K562 (cell line): ENCODE results near the gene CD55. TPM values are rescaled to one million over a fixed set of nuclear protein-coding genes. Genes with fewer than 3 reads are reported as not detected.

Experiments used
- ATAC-seq: fragments of 200-7000 bp; cut with Tn5 transposase; 3 replicates; pipeline ENCODE4 v1.9.1; 2020; ENCODE audit warnings: moderate library complexity
- BruUV-seq: library from RNA; stranded (reverse); fragments of 400-500 nt; replicated peaks from 2 replicates; lab custom pipeline; 2021; lab: Mats Ljungman, UMichigan
- CTCF ChIA-PET: fragments of 300-600 bp; formaldehyde crosslinking; extraction: SDS; loops from one replicate; lab custom pipeline; 2021; ENCODE audit warnings: low intra/inter-chr PET ratio; lab: Yijun Ruan, JAX
- POLR2A ChIA-PET: fragments of 300-600, 350-650 bp; sonication (Branson Sonifier 250); formaldehyde crosslinking; extraction: SDS; loops from one replicate; lab custom pipeline; 2021; ENCODE audit warnings: antibody characterized with exemption, inconsistent platforms; lab: Yijun Ruan, JAX
- DNase-seq, 4 experiments: peaks; one replicate each; pipeline versions ENCODE4 v3.0.0 to v3.0.0-alpha.2; 2011 to 2018; ENCODE audit warnings: low spot score in 3 of 4, mixed read lengths in 3 of 4; ENCODE audit errors: extremely low read depth in 1 of 4
- FAIRE-seq: peaks from 2 replicates; lab custom pipeline; 2011; peaks lifted over from hg19 to GRCh38; lab: Jason Lieb, UNC
- H2AFZ ChIP-seq: 2 replicates; pipeline ENCODE4 v1.6.0; 2011; ENCODE audit warnings: low read depth, low read length, control low read depth, inconsistent platforms
- H3K27ac ChIP-seq: fragments of 200-600 bp; 3 replicates; pipeline ENCODE4 v1.8.0; 2011; ENCODE audit warnings: low read depth, mild to moderate bottlenecking, control low read depth, inconsistent platforms, low read length, moderate library complexity, mixed read lengths; ENCODE audit errors: extremely low read depth
- H3K27me3 ChIP-seq, 2 experiments: fragments of 300-600 bp in 1 of 2; 2 replicates in 1 of 2; 3 replicates in 1 of 2; pipeline versions ENCODE4 v1.6.0 to v1.8.0; 2011; ENCODE audit warnings: inconsistent platforms in 2 of 2, low read length in 2 of 2, mild to moderate bottlenecking in 1 of 2, mixed read lengths in 1 of 2, moderate library complexity in 1 of 2; ENCODE audit not compliant: control insufficient read depth in 2 of 2, insufficient read depth in 2 of 2
- H3K36me3 ChIP-seq: fragments of 300-600 bp; 3 replicates; pipeline ENCODE4 v1.8.0; 2011; ENCODE audit warnings: mild to moderate bottlenecking, low read length, inconsistent platforms; ENCODE audit not compliant: control insufficient read depth, insufficient read depth
- H3K4me1 ChIP-seq, 2 experiments: fragments of 200-600 bp in 1 of 2; replicated peaks in 1 of 2; 2 replicates in 1 of 2; 3 replicates in 1 of 2; pipeline versions ENCODE4 v1.5.1 to v1.8.0; 2011; ENCODE audit warnings: inconsistent platforms in 2 of 2, low read length in 2 of 2, mild to moderate bottlenecking in 1 of 2, mixed read lengths in 1 of 2, moderate library complexity in 1 of 2; ENCODE audit not compliant: control insufficient read depth in 2 of 2, insufficient read depth in 2 of 2
- H3K4me2 ChIP-seq: 2 replicates; pipeline ENCODE4 v1.6.1; 2011; ENCODE audit warnings: low read length, control low read depth, inconsistent platforms, mixed read lengths; ENCODE audit not compliant: insufficient read depth
- H3K4me3 ChIP-seq: fragments of 200-600 bp; sonication (generic), shearing (Covaris generic); 2 replicates; pipeline ENCODE4 v1.5.1; 2016; ENCODE audit warnings: control low read depth, inconsistent platforms
- H3K79me2 ChIP-seq: fragments of 200-600 bp; 3 replicates; pipeline ENCODE4 v1.8.0; 2011; ENCODE audit warnings: low read length, inconsistent platforms; ENCODE audit not compliant: control insufficient read depth, insufficient read depth
- H3K9ac ChIP-seq, 2 experiments: 2 replicates each; pipeline versions ENCODE4 v1.6.0 to v1.6.1; 2011; ENCODE audit warnings: low read depth in 2 of 2, low read length in 2 of 2, control low read depth in 1 of 2, inconsistent platforms in 1 of 2, mild to moderate bottlenecking in 1 of 2, mixed read lengths in 1 of 2; ENCODE audit not compliant: insufficient read depth in 1 of 2
- H3K9me1 ChIP-seq: one replicate; pipeline ENCODE4 v1.6.0; 2011; ENCODE audit warnings: inconsistent platforms, mild to moderate bottlenecking, low read length, moderate library complexity; ENCODE audit not compliant: control insufficient read depth, insufficient read depth
- H3K9me3 ChIP-seq: replicated peaks from 2 replicates; pipeline ENCODE4 v1.5.1; 2011; ENCODE audit warnings: low read depth, low read length, inconsistent platforms; ENCODE audit not compliant: control insufficient read depth, insufficient read depth
- H4K20me1 ChIP-seq: replicated peaks from 2 replicates; pipeline ENCODE4 v1.6.1; 2011; ENCODE audit warnings: low read length, inconsistent platforms, mixed read lengths; ENCODE audit not compliant: control insufficient read depth, insufficient read depth
- HDAC2 ChIP-seq: fragments of 450-650 bp; IDR thresholded peaks from 2 replicates; pipeline ENCODE4 v1.6.1; 2016; ENCODE audit warnings: mild to moderate bottlenecking
- KDM1A ChIP-seq, 2 experiments: fragments of 450-650 bp; IDR thresholded peaks; 2 replicates each; pipeline ENCODE4 v1.6.1; 2016; ENCODE audit warnings: mild to moderate bottlenecking in 2 of 2
- MEIS2 ChIP-seq: fragments of 450-650 bp; IDR thresholded peaks from 2 replicates; pipeline ENCODE4 v1.6.1; 2014; ENCODE audit warnings: mild to moderate bottlenecking; ENCODE audit not compliant: partially characterized antibody
- PPARD ChIP-seq: fragments of 250-450 bp; sonication (Bioruptor Pico); IDR thresholded peaks from 2 replicates; pipeline ENCODE4 v1.8.0; 2022; ENCODE audit warnings: inconsistent platforms, mild to moderate bottlenecking, moderate library complexity
- PTRF ChIP-seq: fragments of 450-650 bp; IDR thresholded peaks from 2 replicates; pipeline ENCODE4 v1.6.1; 2016; ENCODE audit warnings: mild to moderate bottlenecking, missing genetic modification characterization, missing compliant biosample characterization
- RBM39 ChIP-seq: fragments of 200-400 bp; formaldehyde crosslinking; optimal IDR thresholded peaks from 2 replicates; pipeline ENCODE3; 2018; ENCODE audit warnings: low read depth, low read length
- SRSF3 ChIP-seq: fragments of 200-400 bp; formaldehyde crosslinking; IDR thresholded peaks from 2 replicates; pipeline ENCODE4 v1.6.1; 2016; ENCODE audit warnings: mild to moderate bottlenecking, low read length, moderate library complexity; ENCODE audit not compliant: insufficient read depth
- TCF3 ChIP-seq: sonication (generic); formaldehyde crosslinking; IDR thresholded peaks from 2 replicates; pipeline ENCODE4 v1.4.0; 2020; ENCODE audit warnings: mild to moderate bottlenecking, missing genetic modification reagents
- ZBTB5 ChIP-seq: fragments of 450-650 bp; IDR thresholded peaks from 2 replicates; pipeline ENCODE4 v1.6.1; 2017; ENCODE audit warnings: antibody characterized with exemption
- ZNF124 ChIP-seq: sonication (generic); formaldehyde crosslinking; IDR thresholded peaks from 2 replicates; pipeline ENCODE4 v1.8.1; 2022; ENCODE audit warnings: missing genetic modification reagents
- ZNF212 ChIP-seq: fragments of 450-650 bp; formaldehyde crosslinking; IDR thresholded peaks from 2 replicates; pipeline ENCODE4 v1.4.0; 2020; ENCODE audit warnings: mild to moderate bottlenecking
- ZNF384 ChIP-seq: IDR thresholded peaks from 2 replicates; pipeline ENCODE4 v1.6.1; 2012; ENCODE audit warnings: low read depth, low read length, improper control_type of control experiment
- ZNF436 ChIP-seq: fragments of 250-450, 450-650 bp; sonication (Bioruptor Pico); formaldehyde crosslinking; IDR thresholded peaks from 2 replicates; pipeline ENCODE4 v1.7.0; 2020; ENCODE audit warnings: mild to moderate bottlenecking
- ZNF764 ChIP-seq: fragments of 250-450 bp; sonication (Bioruptor Pico); IDR thresholded peaks from 2 replicates; pipeline ENCODE4 v1.4.0; 2020; ENCODE audit warnings: low read depth, mild to moderate bottlenecking, moderate library complexity
- WGBS: fragments of 100-300 bp; shearing (Covaris generic); methylation state at CpG from one replicate; pipeline ENCODE4 v1.1.6; 2016; ENCODE audit warnings: low coverage, mixed read lengths; ENCODE audit not compliant: insufficient coverage; ENCODE audit errors: missing lambda C conversion rate; 5-methylcytosine and 5-hydroxymethylcytosine counted together
- in situ Hi-C: fragments of 300-500 bp; cut with MboI; formaldehyde crosslinking; loops from 4 replicates; pipeline ENCODE4 v1.15.0; 2018; ENCODE audit warnings: inconsistent platforms, mixed read lengths
- intact Hi-C: fragments of 100-400 bp; cut with micrococcal nuclease; formaldehyde crosslinking; loops from 2 replicates; pipeline ENCODE4 v1.14.2; 2022
- polyA plus RNA-seq, 8 experiments: library from polyadenylated mRNA; depleted of rRNA in 4 of 8; stranded (reverse) in 5 of 8; unstranded in 3 of 8; fragments of >200 nt; fragmentation: Nextera tagmentation in 2 of 8; fragmentation: Illumina TruSeq in 1 of 8; extraction: Ambion mirVana in 2 of 8; extraction: Trizol in 1 of 8; gene quantifications; 2 replicates each; pipeline versions ENCODE4 v1.2.1 to v1.2.3, GENCODE V29; 2011 to 2014; ENCODE audit warnings: inconsistent platforms in 1 of 8, missing spikeins in 1 of 8
- total RNA-seq, 7 experiments: library from RNA; depleted of rRNA in 6 of 7; stranded (reverse); fragments of >200 nt in 6 of 7; fragmentation: Illumina TruSeq in 2 of 7; extraction: Trizol in 2 of 7; gene quantifications; 2 replicates each; pipeline versions ENCODE4 v1.2.1 to v1.2.3, GENCODE V29; 2011 to 2021; ENCODE audit warnings: low replicate concordance in 1 of 7
- TF ChIP-seq, protein P1 (sequence below): fragments of 450-650 bp; IDR thresholded peaks from 2 replicates; pipeline ENCODE4 v1.6.1; 2018; ENCODE audit not compliant: partially characterized antibody
- TF ChIP-seq, protein P2 (sequence below): fragments of 200-400 bp; formaldehyde crosslinking; IDR thresholded peaks from 2 replicates; pipeline ENCODE4 v1.6.1; 2017; ENCODE audit warnings: mild to moderate bottlenecking, low read depth, low read length, moderate library complexity

Gene CD55
- total and polyA plus RNA-seq, 9 of the 15 experiments (the other 6 are each of a cell fraction or from before 2014, with no cell fraction given) = 17.7 to 150 (median 97.0) TPM

DNA sequence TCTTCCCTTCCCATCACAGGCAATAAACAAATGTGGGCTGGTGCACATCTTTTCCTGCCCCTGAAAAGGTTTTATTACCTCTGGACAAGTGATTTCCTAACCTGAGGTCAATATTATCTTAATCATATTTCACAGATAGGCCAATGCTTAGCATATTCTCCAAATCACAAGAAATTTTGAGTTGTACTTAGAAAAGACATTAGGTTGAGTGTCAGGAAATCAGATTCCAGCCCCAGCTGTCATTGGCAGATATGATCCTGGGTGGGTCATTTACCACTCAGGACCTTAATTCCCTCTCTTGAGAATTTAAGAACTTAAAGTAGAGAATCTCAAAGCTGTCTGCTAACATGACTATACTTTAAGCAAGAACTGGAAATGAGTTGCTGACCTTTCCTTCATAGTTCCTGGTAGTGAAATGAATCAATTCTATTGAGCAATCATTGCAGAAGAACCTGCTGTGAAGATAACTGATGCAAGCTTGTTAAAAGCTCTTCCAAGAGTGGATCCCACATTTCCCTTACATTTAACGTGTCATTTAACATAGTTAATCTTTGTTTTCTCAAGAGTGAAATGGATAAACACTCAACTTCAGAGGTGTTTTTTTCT is 86.3 kb downstream of the CD55 start:
- no peak for FAIRE-seq
- no peaks in the 10 kb centered on the region for H3K9me1 ChIP-seq
- POLR2A ChIA-PET = interaction anchor here (1.1 kb wide), 1 partner anchor 8 kb away, joined by 3 read pairs; no protein-coding TSS in a partner anchor
- H3K36me3 ChIP-seq = no peaks in the 10 kb centered on the region
- intact Hi-C loops (loop anchor here (5.0 to 10.0 kb wide), 2 partner anchors 423 to 475 kb away; no protein-coding TSS in a partner anchor), in situ Hi-C loops (loop anchor here (5.0 kb wide), 1 partner anchor 320 kb away; the partner anchor contains the start of gene C4BPB)
- no peaks in the 10 kb centered on the region for H3K27me3 ChIP-seq
- no peaks in the 10 kb centered on the region for H4K20me1 ChIP-seq
- H3K79me2 ChIP-seq = no peaks in the 10 kb centered on the region
- peaks cover 0 to 7% of the 10 kb centered on the region in 2 experiments; a peak in 2 of 5 replicates for H3K4me1 ChIP-seq
- BruUV-seq = no TSS peak
- H3K9ac ChIP-seq = no peak overlapping the region
- no peak overlapping the region for H3K4me3 ChIP-seq
- no peak overlapping the region for H3K4me2 ChIP-seq
- ATAC-seq = no peak
- H3K9me3 ChIP-seq = no peaks in the 10 kb centered on the region
- DNase-seq = peak in 2 of 4 experiments; percentile 5 to 20
- WGBS = 0% methylated on average over 1 of the region's 1 CpG
- CTCF ChIA-PET = no interaction called here
- no peak overlapping the region for H2AFZ ChIP-seq
- H3K27ac ChIP-seq = no peak overlapping the region
- TF ChIP-seq ZNF124 (CRISPR knock-in tag) = no peak
- TF ChIP-seq SRSF3 = no peak
- TF ChIP-seq, protein P1, sequence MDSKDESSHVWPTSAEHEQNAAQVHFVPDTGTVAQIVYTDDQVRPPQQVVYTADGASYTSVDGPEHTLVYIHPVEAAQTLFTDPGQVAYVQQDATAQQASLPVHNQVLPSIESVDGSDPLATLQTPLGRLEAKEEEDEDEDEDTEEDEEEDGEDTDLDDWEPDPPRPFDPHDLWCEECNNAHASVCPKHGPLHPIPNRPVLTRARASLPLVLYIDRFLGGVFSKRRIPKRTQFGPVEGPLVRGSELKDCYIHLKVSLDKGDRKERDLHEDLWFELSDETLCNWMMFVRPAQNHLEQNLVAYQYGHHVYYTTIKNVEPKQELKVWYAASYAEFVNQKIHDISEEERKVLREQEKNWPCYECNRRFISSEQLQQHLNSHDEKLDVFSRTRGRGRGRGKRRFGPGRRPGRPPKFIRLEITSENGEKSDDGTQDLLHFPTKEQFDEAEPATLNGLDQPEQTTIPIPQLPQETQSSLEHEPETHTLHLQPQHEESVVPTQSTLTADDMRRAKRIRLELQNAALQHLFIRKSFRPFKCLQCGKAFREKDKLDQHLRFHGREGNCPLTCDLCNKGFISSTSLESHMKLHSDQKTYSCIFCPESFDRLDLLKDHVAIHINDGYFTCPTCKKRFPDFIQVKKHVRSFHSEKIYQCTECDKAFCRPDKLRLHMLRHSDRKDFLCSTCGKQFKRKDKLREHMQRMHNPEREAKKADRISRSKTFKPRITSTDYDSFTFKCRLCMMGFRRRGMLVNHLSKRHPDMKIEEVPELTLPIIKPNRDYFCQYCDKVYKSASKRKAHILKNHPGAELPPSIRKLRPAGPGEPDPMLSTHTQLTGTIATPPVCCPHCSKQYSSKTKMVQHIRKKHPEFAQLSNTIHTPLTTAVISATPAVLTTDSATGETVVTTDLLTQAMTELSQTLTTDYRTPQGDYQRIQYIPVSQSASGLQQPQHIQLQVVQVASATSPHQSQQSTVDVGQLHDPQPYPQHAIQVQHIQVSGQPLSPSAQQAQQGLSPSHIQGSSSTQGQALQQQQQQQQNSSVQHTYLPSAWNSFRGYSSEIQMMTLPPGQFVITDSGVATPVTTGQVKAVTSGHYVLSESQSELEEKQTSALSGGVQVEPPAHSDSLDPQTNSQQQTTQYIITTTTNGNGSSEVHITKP = no peak
- TF ChIP-seq, protein P2, sequence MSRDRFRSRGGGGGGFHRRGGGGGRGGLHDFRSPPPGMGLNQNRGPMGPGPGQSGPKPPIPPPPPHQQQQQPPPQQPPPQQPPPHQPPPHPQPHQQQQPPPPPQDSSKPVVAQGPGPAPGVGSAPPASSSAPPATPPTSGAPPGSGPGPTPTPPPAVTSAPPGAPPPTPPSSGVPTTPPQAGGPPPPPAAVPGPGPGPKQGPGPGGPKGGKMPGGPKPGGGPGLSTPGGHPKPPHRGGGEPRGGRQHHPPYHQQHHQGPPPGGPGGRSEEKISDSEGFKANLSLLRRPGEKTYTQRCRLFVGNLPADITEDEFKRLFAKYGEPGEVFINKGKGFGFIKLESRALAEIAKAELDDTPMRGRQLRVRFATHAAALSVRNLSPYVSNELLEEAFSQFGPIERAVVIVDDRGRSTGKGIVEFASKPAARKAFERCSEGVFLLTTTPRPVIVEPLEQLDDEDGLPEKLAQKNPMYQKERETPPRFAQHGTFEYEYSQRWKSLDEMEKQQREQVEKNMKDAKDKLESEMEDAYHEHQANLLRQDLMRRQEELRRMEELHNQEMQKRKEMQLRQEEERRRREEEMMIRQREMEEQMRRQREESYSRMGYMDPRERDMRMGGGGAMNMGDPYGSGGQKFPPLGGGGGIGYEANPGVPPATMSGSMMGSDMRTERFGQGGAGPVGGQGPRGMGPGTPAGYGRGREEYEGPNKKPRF = no peak
- TF ChIP-seq PTRF (tag) = no peak
- peak; percentile 69 to 74 for TF ChIP-seq KDM1A (IDR thresholded peaks at IDR 0.05)
- no peak for TF ChIP-seq ZNF384
- peak; percentile 90 for TF ChIP-seq MEIS2
- TF ChIP-seq PPARD (CRISPR knock-in tag) = no peak
- no peak for TF ChIP-seq ZNF436 (CRISPR knock-in tag)
- TF ChIP-seq TCF3 = peak; percentile 74
- no peak for TF ChIP-seq ZBTB5
- peak; percentile 51; the same call in 1 of the 2 replicates for TF ChIP-seq HDAC2
- no peak for TF ChIP-seq ZNF764 (CRISPR knock-in tag)
- TF ChIP-seq ZNF212 (CRISPR knock-in tag) = no peak
- no peak for TF ChIP-seq RBM39
